WERI-Rb-1 (cell line): ENCODE measurements around the gene CHRNB2.
A peak's percentile ranks its signal among the peaks of the same experiment; 100 is the strongest.

ENCODE experiments used
- DNase-seq: peaks from one replicate; pipeline ENCODE4 v3.0.0-alpha.2; 2020
- H3K27ac ChIP-seq: fragments of 250-450 bp; sonication (Bioruptor Pico); 2 replicates; pipeline ENCODE4 v1.5.1; 2020; ENCODE audit warnings: mild to moderate bottlenecking, moderate library complexity
- H3K27me3 ChIP-seq: fragments of 250-450 bp; sonication (Bioruptor Pico); 2 replicates; pipeline ENCODE4 v1.5.1; 2021; ENCODE audit warnings: mild to moderate bottlenecking, low read depth, moderate library complexity; ENCODE audit not compliant: insufficient read depth, severe bottlenecking
- H3K36me3 ChIP-seq: fragments of 250-450 bp; sonication (Bioruptor Pico); 2 replicates; pipeline ENCODE4 v1.5.1; 2020; ENCODE audit warnings: mild to moderate bottlenecking, moderate library complexity
- H3K4me3 ChIP-seq: 2 replicates; pipeline ENCODE4 v1.5.1; 2011; ENCODE audit warnings: low read depth, mild to moderate bottlenecking, control low read depth, low read length
- H3K9me3 ChIP-seq: fragments of 250-450 bp; sonication (Bioruptor Pico); 2 replicates; pipeline ENCODE4 v1.5.1; 2021; ENCODE audit warnings: mild to moderate bottlenecking, moderate library complexity; ENCODE audit not compliant: severe bottlenecking
- TF ChIP-seq, protein P1 (sequence below): IDR thresholded peaks from 2 replicates; pipeline ENCODE4 v1.5.1; 2011; ENCODE audit warnings: low read depth, mild to moderate bottlenecking, control low read depth, inconsistent platforms, low read length

The CHRNB2 gene

DNA sequence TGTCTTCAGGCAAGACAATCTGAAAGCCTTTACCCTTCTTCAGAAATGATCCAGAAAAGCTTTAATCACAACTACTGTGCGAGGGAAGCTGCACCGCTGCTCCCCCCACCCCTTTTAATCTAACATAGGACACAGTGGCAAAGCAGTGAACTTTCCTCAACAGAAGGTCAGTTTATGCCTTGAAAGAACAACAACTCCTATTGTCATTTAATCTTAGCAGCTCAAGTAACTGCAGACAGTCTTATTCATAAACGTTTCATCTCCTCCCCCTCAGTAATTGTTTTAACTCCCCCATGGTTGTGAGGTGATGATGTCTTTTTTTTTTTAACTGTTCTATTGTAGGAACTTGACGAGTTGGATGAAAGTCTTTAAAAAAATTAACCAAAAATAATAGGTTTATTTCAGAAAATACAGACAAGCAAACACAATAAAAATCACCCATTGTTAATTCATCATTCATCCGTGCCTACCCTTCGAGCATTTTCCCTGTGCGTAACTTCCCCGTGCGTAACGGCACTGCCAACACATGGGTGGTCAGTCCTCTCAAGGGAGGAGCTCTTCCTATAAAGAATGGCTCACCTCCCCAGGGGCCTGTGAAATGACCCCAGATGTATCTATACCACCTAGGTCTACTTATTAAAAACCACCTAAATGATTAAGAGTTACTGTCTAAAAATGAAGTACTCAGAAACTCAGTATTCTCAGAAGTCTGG lies 43.7 kb downstream of the CHRNB2 start:
- Histone ChIP-seq H3K36me3 (peaks cover under 1% of the 10 kb centered on the region; the same call in 1 of the 2 replicates), H3K9me3 (no peaks in the 10 kb centered on the region), H3K27ac (no peak overlapping the region), H3K4me3 (no peak overlapping the region), H3K27me3 (no peaks in the 10 kb centered on the region)
- no peak for DNase-seq
- TF ChIP-seq, protein P1, sequence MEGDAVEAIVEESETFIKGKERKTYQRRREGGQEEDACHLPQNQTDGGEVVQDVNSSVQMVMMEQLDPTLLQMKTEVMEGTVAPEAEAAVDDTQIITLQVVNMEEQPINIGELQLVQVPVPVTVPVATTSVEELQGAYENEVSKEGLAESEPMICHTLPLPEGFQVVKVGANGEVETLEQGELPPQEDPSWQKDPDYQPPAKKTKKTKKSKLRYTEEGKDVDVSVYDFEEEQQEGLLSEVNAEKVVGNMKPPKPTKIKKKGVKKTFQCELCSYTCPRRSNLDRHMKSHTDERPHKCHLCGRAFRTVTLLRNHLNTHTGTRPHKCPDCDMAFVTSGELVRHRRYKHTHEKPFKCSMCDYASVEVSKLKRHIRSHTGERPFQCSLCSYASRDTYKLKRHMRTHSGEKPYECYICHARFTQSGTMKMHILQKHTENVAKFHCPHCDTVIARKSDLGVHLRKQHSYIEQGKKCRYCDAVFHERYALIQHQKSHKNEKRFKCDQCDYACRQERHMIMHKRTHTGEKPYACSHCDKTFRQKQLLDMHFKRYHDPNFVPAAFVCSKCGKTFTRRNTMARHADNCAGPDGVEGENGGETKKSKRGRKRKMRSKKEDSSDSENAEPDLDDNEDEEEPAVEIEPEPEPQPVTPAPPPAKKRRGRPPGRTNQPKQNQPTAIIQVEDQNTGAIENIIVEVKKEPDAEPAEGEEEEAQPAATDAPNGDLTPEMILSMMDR = no peak

DNA sequence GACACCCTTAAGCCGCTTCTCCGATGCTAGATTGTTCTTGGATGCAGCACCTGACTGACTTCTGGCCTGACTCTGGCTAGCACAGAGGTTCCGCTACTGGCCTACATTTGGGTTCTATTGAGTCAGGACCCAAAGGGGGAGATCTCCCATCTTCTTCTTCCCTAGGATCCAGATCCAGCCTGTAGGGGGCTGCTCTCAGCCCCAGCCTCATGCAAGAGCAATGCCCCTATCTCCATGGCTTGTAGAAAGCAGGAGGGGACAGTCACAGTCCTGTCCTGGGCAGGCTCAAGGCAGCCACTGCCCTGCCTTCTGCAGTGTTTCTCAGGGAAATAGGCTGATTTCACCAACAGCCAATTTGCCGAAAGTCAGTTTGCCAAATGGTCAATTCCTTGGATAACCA lies 46.7 kb downstream of the CHRNB2 start:
- DNase-seq = no peak
- H3K9me3 ChIP-seq = no peaks in the 10 kb centered on the region
- no peak overlapping the region for H3K4me3 ChIP-seq
- H3K27me3 ChIP-seq = no peaks in the 10 kb centered on the region
- TF ChIP-seq, protein P1 = peak; percentile 59
- H3K36me3 ChIP-seq = no peaks in the 10 kb centered on the region; the same call in 1 of the 2 replicates
- H3K27ac ChIP-seq = no peak overlapping the region

DNA sequence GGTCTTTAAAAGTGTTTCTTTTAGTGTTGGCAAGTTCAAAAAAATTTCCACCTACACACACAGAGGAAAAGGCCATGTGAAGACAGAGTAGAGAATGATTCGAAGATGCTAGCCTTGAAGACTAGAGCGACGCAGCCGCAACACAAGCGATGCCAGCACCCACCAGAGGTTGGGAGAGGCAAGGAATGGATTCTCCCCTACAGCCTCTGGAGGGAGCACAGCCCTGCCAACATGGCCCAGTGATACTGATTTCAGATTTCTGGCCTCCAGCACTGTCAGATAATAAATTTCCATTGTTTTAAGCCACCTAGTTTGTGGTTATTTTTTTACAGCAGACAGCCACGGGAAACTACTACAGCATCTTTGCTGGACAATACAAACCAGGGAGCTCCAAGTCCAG lies 47.3 kb downstream of the CHRNB2 start:
- no peak for DNase-seq
- H3K27ac ChIP-seq = no peak overlapping the region

DNA sequence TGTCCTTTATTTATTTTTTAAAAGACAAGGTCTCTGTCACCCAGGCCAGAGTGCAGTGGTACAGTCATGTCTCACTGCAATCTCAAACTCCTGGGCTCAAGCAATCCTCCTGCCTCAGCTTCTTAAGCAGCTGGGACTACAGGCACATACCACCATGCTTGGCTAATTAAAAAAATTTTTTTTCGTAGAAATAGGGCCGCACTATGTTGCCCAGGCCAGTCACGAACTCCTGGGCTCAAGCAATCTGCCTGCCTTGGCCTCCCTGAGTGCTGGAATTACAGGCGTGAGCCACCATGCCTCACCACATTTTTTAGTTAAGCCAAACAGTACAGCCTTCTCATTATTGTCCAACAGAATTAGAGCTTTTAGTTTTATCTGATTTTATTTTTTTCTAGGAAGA lies 47.8 kb downstream of the CHRNB2 start:
- no peaks in the 10 kb centered on the region for H3K27me3 ChIP-seq
- TF ChIP-seq, protein P1 = no peak
- H3K9me3 ChIP-seq = no peaks in the 10 kb centered on the region
- no peak overlapping the region for H3K4me3 ChIP-seq
- H3K27ac ChIP-seq = no peak overlapping the region
- DNase-seq = no peak
- H3K36me3 ChIP-seq = no peaks in the 10 kb centered on the region; the same call in 1 of the 2 replicates

More for the DNA sequence above, 47.3 kb downstream of the CHRNB2 start:
- no peaks in the 10 kb centered on the region for H3K9me3 ChIP-seq
- H3K36me3 ChIP-seq = no peaks in the 10 kb centered on the region; the same call in 1 of the 2 replicates
- H3K27me3 ChIP-seq = no peaks in the 10 kb centered on the region
- TF ChIP-seq, protein P1 = 0 out of 2 replicates have a peak, but pooled peaks have one; percentile 26
- H3K4me3 ChIP-seq = no peak overlapping the region

DNA sequence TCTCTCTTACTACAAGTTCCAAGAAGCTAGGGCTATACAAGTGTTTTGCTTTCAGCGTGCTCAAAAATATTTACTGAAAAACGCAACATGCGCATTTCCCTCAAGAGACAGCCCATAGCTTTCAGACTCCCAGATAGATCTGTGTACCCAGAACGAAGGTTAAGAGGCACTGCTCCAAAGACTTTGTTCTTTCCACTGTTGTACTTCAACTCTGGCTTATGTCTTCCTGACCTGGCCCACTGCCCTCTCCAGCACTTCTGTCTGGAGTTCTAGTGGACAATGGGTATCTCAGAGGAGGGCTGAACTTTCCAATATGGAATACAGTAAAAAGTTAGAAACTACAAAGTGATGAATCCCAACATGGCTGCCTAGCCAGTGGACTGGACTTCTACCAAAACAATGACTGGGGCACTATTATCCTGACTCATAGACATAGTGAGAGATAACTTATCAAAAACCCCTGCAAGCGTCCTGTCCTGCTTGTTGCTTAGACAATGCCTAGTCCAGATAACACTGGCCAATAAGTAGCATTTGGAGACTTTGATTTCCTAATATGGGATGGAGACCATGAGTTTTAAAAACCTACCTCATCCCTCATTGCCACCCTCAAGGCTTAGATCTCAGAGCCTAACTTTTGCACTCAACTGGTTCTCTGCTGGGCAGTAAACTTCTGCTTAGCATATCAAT lies 49.2 kb downstream of the CHRNB2 start:
- TF ChIP-seq, protein P1 = no peak
- no peaks in the 10 kb centered on the region; the same call in 1 of the 2 replicates for H3K36me3 ChIP-seq
- H3K4me3 ChIP-seq = no peak overlapping the region
- H3K27me3 ChIP-seq = no peaks in the 10 kb centered on the region
- no peaks in the 10 kb centered on the region for H3K9me3 ChIP-seq
- no peak for DNase-seq
- no peak overlapping the region for H3K27ac ChIP-seq
